ENCODE measurements around the gene TP53TG5. TPM values are rescaled to one million over a fixed set of nuclear protein-coding genes. Genes with fewer than 3 reads are reported as not detected.

The TP53TG5 gene
- total RNA-seq, 2 experiments from 2014 or later = not detected

DNA sequence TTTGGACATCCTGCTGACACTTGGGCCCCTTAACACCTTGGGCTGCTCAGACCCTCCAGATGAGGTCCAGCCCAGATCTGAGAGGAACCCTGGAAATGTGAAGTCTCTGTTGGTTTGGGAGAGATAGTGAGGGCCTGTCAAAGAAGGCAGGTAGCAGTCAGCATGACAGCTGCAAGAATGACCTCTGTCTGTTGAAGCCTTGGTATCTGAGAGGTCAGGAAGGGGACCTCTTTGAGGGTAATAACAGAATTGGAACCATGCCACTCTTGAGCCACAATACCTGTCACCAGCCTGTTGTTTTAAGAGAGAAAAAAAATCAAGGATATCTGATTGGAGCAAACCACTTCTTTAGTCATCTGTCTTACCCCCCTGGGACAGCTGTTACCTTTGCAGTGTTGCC, 11.0 kb downstream of the TP53TG5 start:
- no TSS peak for BruUV-seq (replicated peaks)

DNA sequence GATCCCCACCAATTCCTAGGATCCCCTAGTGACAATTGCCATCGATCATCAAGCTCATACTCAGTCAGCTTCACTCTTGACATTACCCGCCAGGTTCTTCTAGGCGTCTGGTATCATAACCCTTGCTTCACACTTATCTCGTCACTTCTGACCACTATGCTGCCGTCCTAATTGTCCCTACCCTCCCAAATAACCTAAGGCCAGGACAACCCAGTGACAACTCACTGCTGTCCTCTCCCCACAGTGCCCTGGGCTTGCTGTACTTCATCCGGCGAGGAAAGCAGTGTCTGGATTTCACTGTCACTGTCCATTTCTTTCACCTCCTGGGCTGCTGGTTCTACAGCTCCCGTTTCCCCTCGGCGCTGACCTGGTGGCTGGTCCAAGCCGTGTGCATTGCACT, 11.5 kb downstream of the TP53TG5 start:
- no peaks in the 10 kb centered on the region for H3K9me3 ChIP-seq (ENCODE audit: low read length)
- H3K4me1 ChIP-seq (ENCODE audit: insufficient read depth, low read length, poor library complexity, severe bottlenecking) = peaks cover 71% of the 10 kb centered on the region
- no peak for TF ChIP-seq EZH2phosphoT487 (IDR thresholded peaks at IDR 0.05; ENCODE audit: borderline replicate concordance, low read depth, low read length)
- TF ChIP-seq, protein P1, sequence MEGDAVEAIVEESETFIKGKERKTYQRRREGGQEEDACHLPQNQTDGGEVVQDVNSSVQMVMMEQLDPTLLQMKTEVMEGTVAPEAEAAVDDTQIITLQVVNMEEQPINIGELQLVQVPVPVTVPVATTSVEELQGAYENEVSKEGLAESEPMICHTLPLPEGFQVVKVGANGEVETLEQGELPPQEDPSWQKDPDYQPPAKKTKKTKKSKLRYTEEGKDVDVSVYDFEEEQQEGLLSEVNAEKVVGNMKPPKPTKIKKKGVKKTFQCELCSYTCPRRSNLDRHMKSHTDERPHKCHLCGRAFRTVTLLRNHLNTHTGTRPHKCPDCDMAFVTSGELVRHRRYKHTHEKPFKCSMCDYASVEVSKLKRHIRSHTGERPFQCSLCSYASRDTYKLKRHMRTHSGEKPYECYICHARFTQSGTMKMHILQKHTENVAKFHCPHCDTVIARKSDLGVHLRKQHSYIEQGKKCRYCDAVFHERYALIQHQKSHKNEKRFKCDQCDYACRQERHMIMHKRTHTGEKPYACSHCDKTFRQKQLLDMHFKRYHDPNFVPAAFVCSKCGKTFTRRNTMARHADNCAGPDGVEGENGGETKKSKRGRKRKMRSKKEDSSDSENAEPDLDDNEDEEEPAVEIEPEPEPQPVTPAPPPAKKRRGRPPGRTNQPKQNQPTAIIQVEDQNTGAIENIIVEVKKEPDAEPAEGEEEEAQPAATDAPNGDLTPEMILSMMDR (conservative IDR thresholded peaks at IDR 0.05; ENCODE audit: low read length) = no peak
- peaks cover 8% of the 10 kb centered on the region; the same call in 1 of the 2 replicates for H3K79me2 ChIP-seq (ENCODE audit: insufficient read depth, low read depth, low read length)
- CTCF ChIA-PET (ENCODE audit: unreplicated experiment) = no interaction called here
- no peak for DNase-seq (ENCODE audit: low spot score)
- H3K4me2 ChIP-seq (ENCODE audit: low read length) = peak overlapping the region; percentile 87
- H3K9me2 ChIP-seq (ENCODE audit: insufficient read depth, low read length) = no peaks in the 10 kb centered on the region
- BruUV-seq (replicated peaks) = no TSS peak
- intact Hi-C loops (cut with micrococcal nuclease; ENCODE audit: unreplicated experiment) = loop anchor here (5.0 kb wide), 1 partner anchor 606 kb away; the partner anchor contains the start of gene ZNF335
- peaks cover 9% of the 10 kb centered on the region; the same call in 1 of the 2 replicates for H4K20me1 ChIP-seq (ENCODE audit: insufficient read depth, low read length)
- H2AFZ ChIP-seq (ENCODE audit: low read length) = no peak overlapping the region
- H3K36me3 ChIP-seq (ENCODE audit: insufficient read depth, low read length) = peaks cover 35% of the 10 kb centered on the region
- H3K27ac ChIP-seq (ENCODE audit: low read depth, low read length, poor library complexity, severe bottlenecking) = no peak overlapping the region
- POLR2A ChIA-PET = interaction anchor here (0.6 to 0.8 kb wide), 2 partner anchors 31 to 49 kb away, joined by 3 to 4 read pairs; no protein-coding TSS in a partner anchor
- no peak overlapping the region for H3K4me3 ChIP-seq (ENCODE audit: low read depth, low read length, poor library complexity, severe bottlenecking)

More for the DNA sequence above, 11.0 kb downstream of the TP53TG5 start:
- intact Hi-C loops (cut with micrococcal nuclease; ENCODE audit: unreplicated experiment) = loop anchor here (5.0 kb wide), 1 partner anchor 605 kb away; the partner anchor contains the start of gene ZNF335
- no peak for DNase-seq (ENCODE audit: low spot score)
- peak overlapping the region; percentile 48 for H3K4me3 ChIP-seq (ENCODE audit: low read depth, low read length, poor library complexity, severe bottlenecking)
- ChIA-PET CTCF (ENCODE audit: unreplicated experiment) (no interaction called here), POLR2A (interaction anchor here (0.7 kb wide), 1 partner anchor 37 kb away, joined by 3 read pairs; no protein-coding TSS in a partner anchor)
- H3K4me1 ChIP-seq (ENCODE audit: insufficient read depth, low read length, poor library complexity, severe bottlenecking) = peaks cover 71% of the 10 kb centered on the region
- no peaks in the 10 kb centered on the region for H3K9me2 ChIP-seq (ENCODE audit: insufficient read depth, low read length)
- H2AFZ ChIP-seq (ENCODE audit: low read length) = no peak overlapping the region
- peak overlapping the region; percentile 87 for H3K4me2 ChIP-seq (ENCODE audit: low read length)
- peaks cover 9% of the 10 kb centered on the region; the same call in 1 of the 2 replicates for H4K20me1 ChIP-seq (ENCODE audit: insufficient read depth, low read length)
- H3K36me3 ChIP-seq (ENCODE audit: insufficient read depth, low read length) = peaks cover 35% of the 10 kb centered on the region
- no peaks in the 10 kb centered on the region for H3K9me3 ChIP-seq (ENCODE audit: low read length)
- H3K79me2 ChIP-seq (ENCODE audit: insufficient read depth, low read depth, low read length) = peaks cover 8% of the 10 kb centered on the region; the same call in 1 of the 2 replicates
- no peak for TF ChIP-seq EZH2phosphoT487 (IDR thresholded peaks at IDR 0.05; ENCODE audit: borderline replicate concordance, low read depth, low read length)
- TF ChIP-seq, protein P1 (conservative IDR thresholded peaks at IDR 0.05; ENCODE audit: low read length) = no peak
- H3K27ac ChIP-seq (ENCODE audit: low read depth, low read length, poor library complexity, severe bottlenecking) = peak overlapping the region; percentile 83

DNA sequence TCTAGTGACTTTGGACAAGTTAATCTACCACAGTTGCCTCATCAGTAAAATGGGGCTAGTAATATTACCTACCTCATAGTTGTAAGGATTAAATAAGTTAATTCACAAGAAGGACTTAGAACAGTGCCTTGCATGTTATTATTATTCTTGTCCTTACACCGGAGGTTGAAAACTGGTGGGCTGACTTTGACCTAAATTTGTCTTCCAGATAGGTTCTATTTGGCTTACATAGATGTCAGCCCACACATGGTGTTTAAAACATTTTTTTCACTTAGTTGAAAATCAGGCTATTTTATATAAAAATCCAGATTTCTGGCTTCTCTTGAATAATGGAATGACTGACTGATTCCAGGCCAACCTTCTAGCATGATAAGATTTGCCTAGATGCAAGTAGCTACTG, 11.9 kb downstream of the TP53TG5 start:
- peaks cover 35% of the 10 kb centered on the region for H3K36me3 ChIP-seq (ENCODE audit: insufficient read depth, low read length)
- ChIA-PET POLR2A (interaction anchor here (0.6 to 0.8 kb wide), 2 partner anchors 31 to 49 kb away, joined by 3 to 4 read pairs; no protein-coding TSS in a partner anchor), CTCF (ENCODE audit: unreplicated experiment) (no interaction called here)
- peaks cover 9% of the 10 kb centered on the region; the same call in 1 of the 2 replicates for H4K20me1 ChIP-seq (ENCODE audit: insufficient read depth, low read length)
- peaks cover 71% of the 10 kb centered on the region for H3K4me1 ChIP-seq (ENCODE audit: insufficient read depth, low read length, poor library complexity, severe bottlenecking)
- H3K4me2 ChIP-seq (ENCODE audit: low read length) = no peak overlapping the region
- TF ChIP-seq, protein P1 (conservative IDR thresholded peaks at IDR 0.05; ENCODE audit: low read length) = no peak
- TF ChIP-seq EZH2phosphoT487 (IDR thresholded peaks at IDR 0.05; ENCODE audit: borderline replicate concordance, low read depth, low read length) = no peak
- no peaks in the 10 kb centered on the region for H3K9me2 ChIP-seq (ENCODE audit: insufficient read depth, low read length)
- H3K79me2 ChIP-seq (ENCODE audit: insufficient read depth, low read depth, low read length) = peaks cover 8% of the 10 kb centered on the region; the same call in 1 of the 2 replicates
- DNase-seq (ENCODE audit: low spot score) = no peak
- no peak overlapping the region for H2AFZ ChIP-seq (ENCODE audit: low read length)
- intact Hi-C loops (cut with micrococcal nuclease; ENCODE audit: unreplicated experiment) = loop anchor here (5.0 kb wide), 1 partner anchor 606 kb away; the partner anchor contains the start of gene ZNF335
- no TSS peak for BruUV-seq (replicated peaks)
- H3K4me3 ChIP-seq (ENCODE audit: low read depth, low read length, poor library complexity, severe bottlenecking) = no peak overlapping the region
- no peaks in the 10 kb centered on the region for H3K9me3 ChIP-seq (ENCODE audit: low read length)
- no peak overlapping the region for H3K27ac ChIP-seq (ENCODE audit: low read depth, low read length, poor library complexity, severe bottlenecking)
